Measurements from ENCODE around the gene NINJ2.

NINJ2 gene

DNA sequence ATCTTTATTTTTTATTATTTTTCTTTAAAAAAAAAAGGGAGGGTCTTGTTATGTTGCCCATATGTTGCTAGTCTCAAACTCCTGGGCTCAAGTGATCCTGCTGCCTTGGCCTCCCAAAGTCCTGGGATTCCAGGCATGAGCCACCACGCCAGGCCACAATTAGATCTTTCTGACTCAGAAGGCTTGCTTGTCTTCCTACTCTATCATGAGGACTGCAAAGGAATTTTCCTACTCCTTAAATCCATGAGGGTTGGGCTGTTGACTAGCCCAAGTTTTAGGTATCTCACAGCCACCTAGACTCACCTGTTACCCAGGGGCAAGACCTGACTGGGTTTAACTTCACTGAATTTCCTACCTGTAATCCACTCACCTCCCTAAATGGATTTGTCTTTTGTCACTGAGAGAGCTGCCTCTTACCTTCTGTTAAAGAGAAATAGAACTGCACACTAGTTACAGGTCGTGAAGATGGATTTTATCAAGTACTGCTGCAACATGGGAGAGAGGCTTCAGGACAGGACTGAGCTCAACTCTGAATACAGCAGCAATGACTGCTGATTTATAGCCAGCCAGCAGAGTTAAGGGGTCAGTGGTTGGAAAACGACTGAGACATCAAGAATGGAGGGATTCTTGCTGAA, 131.2 kb downstream of the NINJ2 start:
- H3K9ac ChIP-seq (ENCODE audit: insufficient read length, low read depth), result no peak overlapping the region
- H3K27me3 ChIP-seq (ENCODE audit: insufficient read depth, insufficient read length), result no peaks in the 10 kb centered on the region
- peaks cover 39% of the 10 kb centered on the region for H3K9me3 ChIP-seq (ENCODE audit: insufficient read depth, low read length)
- DNase-seq (ENCODE audit: low read depth, low spot score), result no peak
- H3K4me1 ChIP-seq (ENCODE audit: insufficient read depth, insufficient read length), result peaks cover 5% of the 10 kb centered on the region
- no peak overlapping the region for H3K4me3 ChIP-seq (ENCODE audit: insufficient read length, low read depth)
- TF ChIP-seq SUZ12 (IDR thresholded peaks at IDR 0.05; ENCODE audit: extremely low read depth, insufficient read depth, insufficient read length), result no peak
- no peak for TF ChIP-seq ZNF274 (IDR thresholded peaks at IDR 0.05; ENCODE audit: low read depth, low read length)
- H3K36me3 ChIP-seq (ENCODE audit: insufficient read depth, insufficient read length, low read length), result peaks cover 12% of the 10 kb centered on the region

GRCh38 chr12:530821-531220, 132.4 kb downstream of the NINJ2 start:
- Histone ChIP-seq H3K27me3 (ENCODE audit: insufficient read depth, insufficient read length) (no peaks in the 10 kb centered on the region), H3K9ac (ENCODE audit: insufficient read length, low read depth) (no peak overlapping the region), H3K9me3 (ENCODE audit: insufficient read depth, low read length) (peaks cover 39% of the 10 kb centered on the region), H3K36me3 (ENCODE audit: insufficient read depth, insufficient read length, low read length) (peaks cover 10% of the 10 kb centered on the region), H3K4me1 (ENCODE audit: insufficient read depth, insufficient read length) (peaks cover 5% of the 10 kb centered on the region), H3K4me3 (ENCODE audit: insufficient read length, low read depth) (no peak overlapping the region)
- no peak for DNase-seq (ENCODE audit: low read depth, low spot score)
- TF ChIP-seq ZNF274 (IDR thresholded peaks at IDR 0.05; ENCODE audit: low read depth, low read length) (no peak), YY1 (IDR thresholded peaks at IDR 0.05; ENCODE audit: insufficient read depth, insufficient read length) (no peak), SUZ12 (IDR thresholded peaks at IDR 0.05; ENCODE audit: extremely low read depth, insufficient read depth, insufficient read length) (no peak)

- Histone ChIP-seq H3K4me1 (ENCODE audit: insufficient read depth, insufficient read length) (peaks cover 5% of the 10 kb centered on the region), H3K9me3 (ENCODE audit: insufficient read depth, low read length) (peaks cover 39% of the 10 kb centered on the region), H3K27me3 (ENCODE audit: insufficient read depth, insufficient read length) (no peaks in the 10 kb centered on the region), H3K4me3 (ENCODE audit: insufficient read length, low read depth) (no peak overlapping the region), H3K9ac (ENCODE audit: insufficient read length, low read depth) (no peak overlapping the region), H3K36me3 (ENCODE audit: insufficient read depth, insufficient read length, low read length) (peaks cover 9% of the 10 kb centered on the region)
- TF ChIP-seq ZNF274 (IDR thresholded peaks at IDR 0.05; ENCODE audit: low read depth, low read length) (no peak), SUZ12 (IDR thresholded peaks at IDR 0.05; ENCODE audit: extremely low read depth, insufficient read depth, insufficient read length) (no peak), YY1 (IDR thresholded peaks at IDR 0.05; ENCODE audit: insufficient read depth, insufficient read length) (no peak)
- no peak for DNase-seq (ENCODE audit: low read depth, low spot score)
These were observed 132.9 kb downstream of the NINJ2 start for GRCh38 chr12:530308-530707.

- Histone ChIP-seq H3K9me3 (ENCODE audit: insufficient read depth, low read length) (peaks cover 38% of the 10 kb centered on the region), H3K27me3 (ENCODE audit: insufficient read depth, insufficient read length) (no peaks in the 10 kb centered on the region), H3K9ac (ENCODE audit: insufficient read length, low read depth) (no peak overlapping the region), H3K4me3 (ENCODE audit: insufficient read length, low read depth) (no peak overlapping the region), H3K36me3 (ENCODE audit: insufficient read depth, insufficient read length, low read length) (peaks cover 8% of the 10 kb centered on the region), H3K4me1 (ENCODE audit: insufficient read depth, insufficient read length) (no peaks in the 10 kb centered on the region)
- no peak for DNase-seq (ENCODE audit: low read depth, low spot score)
- TF ChIP-seq ZNF274 (IDR thresholded peaks at IDR 0.05; ENCODE audit: low read depth, low read length) (no peak), SUZ12 (IDR thresholded peaks at IDR 0.05; ENCODE audit: extremely low read depth, insufficient read depth, insufficient read length) (no peak), YY1 (IDR thresholded peaks at IDR 0.05; ENCODE audit: insufficient read depth, insufficient read length) (no peak)
These were observed 135.5 kb downstream of the NINJ2 start for GRCh38 chr12:527729-528128.

DNA sequence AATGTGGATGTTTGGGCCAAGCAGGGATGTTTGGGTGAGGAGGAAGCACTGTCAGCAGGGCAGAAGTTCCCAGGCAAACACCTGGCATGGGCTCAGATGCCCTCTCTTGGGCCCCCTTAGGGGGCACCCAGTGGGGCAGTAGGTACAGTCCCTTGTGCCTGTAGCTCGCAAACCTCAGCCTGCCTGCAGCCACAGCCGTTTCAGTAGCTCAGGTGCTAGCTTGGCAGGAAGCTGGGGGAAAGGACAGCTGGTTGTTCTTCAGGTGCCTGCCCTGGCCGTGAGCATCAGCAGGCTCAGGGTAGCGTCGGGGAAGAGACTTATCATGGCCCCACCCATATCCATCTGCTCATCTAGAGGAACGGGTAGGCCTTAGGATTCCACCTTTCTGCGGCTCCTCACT, 136.0 kb downstream of the NINJ2 start:
- DNase-seq (ENCODE audit: low read depth, low spot score), result no peak
- Histone ChIP-seq H3K4me1 (ENCODE audit: insufficient read depth, insufficient read length) (no peaks in the 10 kb centered on the region), H3K9me3 (ENCODE audit: insufficient read depth, low read length) (peaks cover 33% of the 10 kb centered on the region), H3K4me3 (ENCODE audit: insufficient read length, low read depth) (no peak overlapping the region), H3K27me3 (ENCODE audit: insufficient read depth, insufficient read length) (no peaks in the 10 kb centered on the region), H3K36me3 (ENCODE audit: insufficient read depth, insufficient read length, low read length) (peaks cover 8% of the 10 kb centered on the region), H3K9ac (ENCODE audit: insufficient read length, low read depth) (no peak overlapping the region)
- TF ChIP-seq ZNF274 (IDR thresholded peaks at IDR 0.05; ENCODE audit: low read depth, low read length) (no peak), YY1 (IDR thresholded peaks at IDR 0.05; ENCODE audit: insufficient read depth, insufficient read length) (no peak), SUZ12 (IDR thresholded peaks at IDR 0.05; ENCODE audit: extremely low read depth, insufficient read depth, insufficient read length) (no peak)

DNA sequence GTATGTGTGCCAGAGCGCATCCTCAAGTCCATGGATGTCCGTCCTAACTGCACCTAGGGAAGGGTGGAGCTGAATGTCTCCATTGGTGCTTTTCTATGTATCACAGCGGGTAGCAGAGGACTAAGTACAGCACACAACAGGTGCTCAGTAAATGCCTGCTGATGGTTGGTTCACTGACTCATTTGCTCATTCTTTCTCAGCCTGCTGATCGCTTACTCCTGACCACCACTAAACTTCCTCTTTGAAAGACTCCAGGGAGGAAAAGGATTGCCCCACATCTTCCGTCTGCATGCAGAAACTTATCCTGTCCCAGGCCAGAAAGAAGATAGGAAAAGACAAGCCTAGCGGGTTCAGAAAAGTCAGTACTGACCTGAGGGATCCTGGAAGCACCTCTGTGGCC, 137.2 kb downstream of the NINJ2 start:
- no peak overlapping the region for H3K4me3 ChIP-seq (ENCODE audit: insufficient read length, low read depth)
- peaks cover 21% of the 10 kb centered on the region for H3K9me3 ChIP-seq (ENCODE audit: insufficient read depth, low read length)
- H3K36me3 ChIP-seq (ENCODE audit: insufficient read depth, insufficient read length, low read length), result peaks cover 8% of the 10 kb centered on the region
- no peak overlapping the region for H3K9ac ChIP-seq (ENCODE audit: insufficient read length, low read depth)
- no peak for DNase-seq (ENCODE audit: low read depth, low spot score)
- H3K27me3 ChIP-seq (ENCODE audit: insufficient read depth, insufficient read length), result no peaks in the 10 kb centered on the region
- TF ChIP-seq YY1 (IDR thresholded peaks at IDR 0.05; ENCODE audit: insufficient read depth, insufficient read length) (no peak), ZNF274 (IDR thresholded peaks at IDR 0.05; ENCODE audit: low read depth, low read length) (no peak), SUZ12 (IDR thresholded peaks at IDR 0.05; ENCODE audit: extremely low read depth, insufficient read depth, insufficient read length) (no peak)
- H3K4me1 ChIP-seq (ENCODE audit: insufficient read depth, insufficient read length), result no peaks in the 10 kb centered on the region

DNA sequence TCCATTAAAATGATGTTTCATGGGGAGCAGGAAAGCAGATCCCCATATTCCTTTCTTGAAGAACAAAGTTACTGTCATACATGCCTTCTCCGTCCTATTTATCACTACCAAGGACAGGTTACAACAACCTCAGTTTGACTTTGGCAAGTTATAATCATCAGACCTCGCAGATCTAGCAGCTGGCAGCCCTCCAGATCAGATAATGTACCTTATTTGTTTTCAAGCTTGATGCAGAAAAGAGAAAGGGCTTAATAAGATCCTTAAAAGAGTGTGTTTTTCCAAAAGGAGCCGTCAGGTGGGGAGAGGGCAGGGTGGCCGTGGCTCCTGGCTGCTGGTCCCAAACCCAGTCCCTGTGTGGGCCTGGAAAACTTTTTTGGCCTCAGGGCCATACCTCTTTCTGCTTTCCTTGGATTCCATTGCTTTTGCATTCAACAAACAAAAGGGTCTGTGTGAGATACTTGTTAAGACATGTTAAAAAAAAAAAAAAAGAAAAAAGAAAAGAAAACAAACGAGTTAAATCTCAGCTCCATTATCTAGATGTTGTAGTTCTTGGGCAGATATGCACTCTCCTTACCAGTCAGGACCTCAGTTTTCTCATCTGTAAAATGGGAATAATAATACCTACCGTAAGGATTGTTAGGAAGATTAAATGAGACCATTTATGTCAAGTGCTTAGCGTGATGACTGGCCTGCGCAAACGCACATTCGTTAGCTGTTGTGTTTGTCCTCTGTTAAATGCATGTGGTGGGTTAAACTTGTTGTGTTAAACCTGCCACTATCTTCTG, 138.9 kb downstream of the NINJ2 start:
- TF ChIP-seq ZNF274 (IDR thresholded peaks at IDR 0.05; ENCODE audit: low read depth, low read length) (no peak), YY1 (IDR thresholded peaks at IDR 0.05; ENCODE audit: insufficient read depth, insufficient read length) (no peak), SUZ12 (IDR thresholded peaks at IDR 0.05; ENCODE audit: extremely low read depth, insufficient read depth, insufficient read length) (no peak)
- Histone ChIP-seq H3K27me3 (ENCODE audit: insufficient read depth, insufficient read length) (no peaks in the 10 kb centered on the region), H3K9ac (ENCODE audit: insufficient read length, low read depth) (no peak overlapping the region), H3K36me3 (ENCODE audit: insufficient read depth, insufficient read length, low read length) (peaks cover 8% of the 10 kb centered on the region), H3K4me1 (ENCODE audit: insufficient read depth, insufficient read length) (no peaks in the 10 kb centered on the region), H3K9me3 (ENCODE audit: insufficient read depth, low read length) (peaks cover 5% of the 10 kb centered on the region), H3K4me3 (ENCODE audit: insufficient read length, low read depth) (no peak overlapping the region)
- no peak for DNase-seq (ENCODE audit: low read depth, low spot score)
